ENCODE measurements around the gene TMEM163. TPM values are rescaled to one million over a fixed set of nuclear protein-coding genes. Genes with fewer than 3 reads are reported as not detected.

The TMEM163 gene
- total RNA-seq, 1 donor from 2014 or later, result 2.4 TPM

GRCh38 chr2:134679745-134680144, 39.1 kb downstream of the TMEM163 start:
- TF ChIP-seq, protein P1, sequence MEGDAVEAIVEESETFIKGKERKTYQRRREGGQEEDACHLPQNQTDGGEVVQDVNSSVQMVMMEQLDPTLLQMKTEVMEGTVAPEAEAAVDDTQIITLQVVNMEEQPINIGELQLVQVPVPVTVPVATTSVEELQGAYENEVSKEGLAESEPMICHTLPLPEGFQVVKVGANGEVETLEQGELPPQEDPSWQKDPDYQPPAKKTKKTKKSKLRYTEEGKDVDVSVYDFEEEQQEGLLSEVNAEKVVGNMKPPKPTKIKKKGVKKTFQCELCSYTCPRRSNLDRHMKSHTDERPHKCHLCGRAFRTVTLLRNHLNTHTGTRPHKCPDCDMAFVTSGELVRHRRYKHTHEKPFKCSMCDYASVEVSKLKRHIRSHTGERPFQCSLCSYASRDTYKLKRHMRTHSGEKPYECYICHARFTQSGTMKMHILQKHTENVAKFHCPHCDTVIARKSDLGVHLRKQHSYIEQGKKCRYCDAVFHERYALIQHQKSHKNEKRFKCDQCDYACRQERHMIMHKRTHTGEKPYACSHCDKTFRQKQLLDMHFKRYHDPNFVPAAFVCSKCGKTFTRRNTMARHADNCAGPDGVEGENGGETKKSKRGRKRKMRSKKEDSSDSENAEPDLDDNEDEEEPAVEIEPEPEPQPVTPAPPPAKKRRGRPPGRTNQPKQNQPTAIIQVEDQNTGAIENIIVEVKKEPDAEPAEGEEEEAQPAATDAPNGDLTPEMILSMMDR (IDR thresholded peaks at IDR 0.05; ENCODE audit: insufficient read depth, low read length, poor library complexity, severe bottlenecking), result no peak
- no peak for DNase-seq (ENCODE audit: low read depth)
- Histone ChIP-seq H3K27me3 (ENCODE audit: control insufficient read depth, insufficient read depth, low read length) (no peaks in the 10 kb centered on the region), H3K36me3 (ENCODE audit: control insufficient read depth, insufficient read depth, low read length) (no peaks in the 10 kb centered on the region), H3K4me3 (ENCODE audit: low read depth, low read length) (no peak overlapping the region)

GRCh38 chr2:134679294-134679693, 39.5 kb downstream of the TMEM163 start:
- DNase-seq (ENCODE audit: low read depth), result no peak

DNA sequence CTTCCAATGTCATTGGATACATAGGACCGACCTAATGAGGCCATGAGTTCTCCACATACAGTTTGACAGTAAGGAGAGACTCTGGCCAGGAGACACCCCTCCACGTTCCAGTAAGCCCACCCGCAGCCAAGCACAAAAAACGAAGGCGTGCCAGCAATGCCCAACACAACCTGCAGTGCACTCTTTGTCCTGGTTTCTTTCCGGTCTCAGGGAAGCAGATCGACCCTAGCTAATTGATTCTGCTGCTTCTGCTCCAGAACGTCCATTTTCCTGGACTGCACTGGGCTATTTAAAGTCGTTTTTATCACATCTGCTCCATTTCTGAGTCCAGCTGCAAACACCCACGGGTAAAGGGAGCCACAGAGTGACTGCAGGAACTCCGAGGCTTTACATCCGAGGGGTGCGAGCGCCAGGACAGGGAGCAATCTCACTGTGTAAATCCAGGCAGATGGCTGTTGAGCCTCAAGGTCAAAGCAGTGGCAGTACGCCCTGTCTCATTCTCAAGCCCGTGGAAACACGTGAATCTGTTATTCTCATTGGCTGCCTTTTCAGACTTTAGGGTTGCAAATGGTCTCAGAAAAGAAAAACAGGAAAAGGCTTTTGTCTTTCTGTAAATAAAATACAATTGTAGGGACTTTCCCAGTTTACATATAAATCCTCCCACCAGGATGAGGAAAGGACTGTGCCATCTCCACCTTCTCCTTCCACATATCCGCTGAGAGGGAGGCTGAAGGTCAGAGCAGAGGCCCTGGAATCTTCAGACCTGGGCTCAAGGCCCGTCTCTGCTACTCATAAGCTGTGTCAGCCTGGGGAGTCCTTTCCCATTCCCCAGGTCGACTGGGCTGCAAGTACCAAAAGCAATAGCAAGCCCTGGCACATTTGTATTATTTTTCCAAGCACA, 40.7 kb downstream of the TMEM163 start:
- Histone ChIP-seq H3K4me3 (ENCODE audit: low read depth, low read length) (no peak overlapping the region), H3K36me3 (ENCODE audit: control insufficient read depth, insufficient read depth, low read length) (no peaks in the 10 kb centered on the region), H3K27me3 (ENCODE audit: control insufficient read depth, insufficient read depth, low read length) (no peaks in the 10 kb centered on the region)
- TF ChIP-seq, protein P1 (IDR thresholded peaks at IDR 0.05; ENCODE audit: insufficient read depth, low read length, poor library complexity, severe bottlenecking), result no peak
- no peak for DNase-seq (ENCODE audit: low read depth)

More at GRCh38 chr2:134679294-134679693, 39.5 kb downstream of the TMEM163 start:
- no peak overlapping the region for H3K4me3 ChIP-seq (ENCODE audit: low read depth, low read length)
- TF ChIP-seq, protein P1 (IDR thresholded peaks at IDR 0.05; ENCODE audit: insufficient read depth, low read length, poor library complexity, severe bottlenecking), result no peak
- H3K27me3 ChIP-seq (ENCODE audit: control insufficient read depth, insufficient read depth, low read length), result no peaks in the 10 kb centered on the region
- H3K36me3 ChIP-seq (ENCODE audit: control insufficient read depth, insufficient read depth, low read length), result no peaks in the 10 kb centered on the region

DNA sequence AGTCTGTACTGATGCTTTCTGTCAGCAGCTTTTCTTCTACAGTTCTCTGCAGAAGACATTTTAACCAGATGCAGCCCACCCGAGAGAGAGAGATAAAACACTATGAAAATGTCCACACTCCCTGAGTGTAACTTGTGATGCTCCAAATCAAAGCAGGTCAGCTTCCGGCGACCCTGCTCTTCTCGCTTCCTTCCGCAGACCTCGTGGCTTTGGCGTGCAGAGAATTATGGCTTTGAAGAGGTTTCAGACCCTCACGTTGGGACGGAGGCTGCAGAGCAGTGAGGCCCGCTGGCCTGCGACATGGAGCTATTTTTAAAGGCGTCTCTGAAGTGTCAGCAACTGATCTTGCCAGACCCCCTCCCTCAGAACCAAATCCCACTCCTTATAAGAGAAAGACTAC, 41.8 kb downstream of the TMEM163 start:
- DNase-seq (ENCODE audit: low read depth), result no peak
- TF ChIP-seq, protein P1 (IDR thresholded peaks at IDR 0.05; ENCODE audit: insufficient read depth, low read length, poor library complexity, severe bottlenecking), result no peak
- no peaks in the 10 kb centered on the region for H3K36me3 ChIP-seq (ENCODE audit: control insufficient read depth, insufficient read depth, low read length)
- H3K27me3 ChIP-seq (ENCODE audit: control insufficient read depth, insufficient read depth, low read length), result no peaks in the 10 kb centered on the region
- no peak overlapping the region for H3K4me3 ChIP-seq (ENCODE audit: low read depth, low read length)

DNA sequence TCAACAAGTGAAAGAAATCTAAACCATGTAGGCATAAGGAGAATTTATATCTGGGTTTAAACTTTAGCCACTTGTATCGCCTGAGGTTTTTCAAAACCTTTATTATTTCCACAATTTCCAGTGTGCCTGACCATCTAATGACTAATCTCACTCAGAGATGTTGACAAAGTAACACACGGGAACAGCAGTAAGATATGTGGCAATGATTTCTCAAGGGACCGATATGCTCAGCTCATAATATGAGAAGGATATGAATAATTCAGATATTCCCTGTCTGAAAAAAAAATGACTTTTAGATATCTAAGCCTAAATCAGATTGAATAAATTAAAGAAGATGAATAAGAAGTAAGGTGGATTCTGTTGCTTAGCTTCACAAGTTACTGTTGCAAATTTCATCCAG, 43.5 kb downstream of the TMEM163 start:
- TF ChIP-seq, protein P1 (IDR thresholded peaks at IDR 0.05; ENCODE audit: insufficient read depth, low read length, poor library complexity, severe bottlenecking), result no peak
- H3K4me3 ChIP-seq (ENCODE audit: low read depth, low read length), result no peak overlapping the region
- H3K36me3 ChIP-seq (ENCODE audit: control insufficient read depth, insufficient read depth, low read length), result no peaks in the 10 kb centered on the region
- no peaks in the 10 kb centered on the region for H3K27me3 ChIP-seq (ENCODE audit: control insufficient read depth, insufficient read depth, low read length)
- DNase-seq (ENCODE audit: low read depth), result no peak

Data from kidney epithelial cell (primary cell).